Mucosa of stomach (tissue), 1 donor: Measurements from ENCODE around the gene SPDYE11.
"Not testable (repeated sequence)": the region's sequence is repeated elsewhere in the genome, so short reads cannot be mapped to it uniquely, and the experiment has no call there.

Experiments used
- H3K27me3 ChIP-seq: one replicate; pipeline ENCODE4 v1.7.0; 2013; ENCODE audit warnings: mild to moderate bottlenecking, low read length; ENCODE audit not compliant: control insufficient read depth, insufficient read depth
- H3K36me3 ChIP-seq: one replicate; pipeline ENCODE4 v1.7.0; 2013; ENCODE audit warnings: low read length; ENCODE audit not compliant: control insufficient read depth, insufficient read depth
- H3K4me1 ChIP-seq: one replicate; pipeline ENCODE4 v1.7.0; 2013; ENCODE audit warnings: mild to moderate bottlenecking, low read length; ENCODE audit not compliant: control insufficient read depth, insufficient read depth
- H3K4me3 ChIP-seq: one replicate; pipeline ENCODE4 v1.7.0; 2013; ENCODE audit warnings: low read length
- H3K9ac ChIP-seq: one replicate; pipeline ENCODE4 v1.7.0; 2013; ENCODE audit warnings: mild to moderate bottlenecking, low read length, moderate library complexity
- H3K9me3 ChIP-seq: one replicate; pipeline ENCODE4 v1.7.0; 2013; ENCODE audit warnings: mild to moderate bottlenecking, low read length, moderate library complexity; ENCODE audit not compliant: control insufficient read depth
- donor health status: Pancreatic carcinoma.

Gene SPDYE11

DNA sequence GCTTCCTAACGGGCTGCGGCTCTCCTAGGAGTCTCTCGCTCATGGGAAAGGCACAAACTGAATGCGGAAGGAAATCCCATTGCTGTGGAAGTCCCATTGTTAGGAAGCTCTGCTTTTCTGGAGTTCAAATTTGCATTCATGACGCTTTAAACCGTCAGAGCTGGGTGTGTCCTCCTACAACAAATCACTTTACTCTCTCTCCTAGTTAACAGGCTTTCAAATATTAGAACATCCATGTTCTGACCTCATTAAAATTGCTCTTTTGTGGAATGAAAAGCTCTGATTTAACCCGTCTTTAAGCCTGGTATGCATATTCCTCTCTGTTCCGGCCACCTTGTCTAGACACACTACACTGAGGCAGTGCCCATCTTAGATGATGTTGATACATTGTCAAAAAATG, at the start of gene SPDYE11:
Gene SPDYE11 (minus strand): TSS at position 101 of the 400 bp plus-strand sequence. CDS start 1,800 bp downstream, outside the sequence.
- H3K36me3 ChIP-seq, H3K27me3 ChIP-seq, H3K9ac ChIP-seq, H3K4me3 ChIP-seq, H3K4me1 ChIP-seq, H3K9me3 ChIP-seq: not testable (repeated sequence)

DNA sequence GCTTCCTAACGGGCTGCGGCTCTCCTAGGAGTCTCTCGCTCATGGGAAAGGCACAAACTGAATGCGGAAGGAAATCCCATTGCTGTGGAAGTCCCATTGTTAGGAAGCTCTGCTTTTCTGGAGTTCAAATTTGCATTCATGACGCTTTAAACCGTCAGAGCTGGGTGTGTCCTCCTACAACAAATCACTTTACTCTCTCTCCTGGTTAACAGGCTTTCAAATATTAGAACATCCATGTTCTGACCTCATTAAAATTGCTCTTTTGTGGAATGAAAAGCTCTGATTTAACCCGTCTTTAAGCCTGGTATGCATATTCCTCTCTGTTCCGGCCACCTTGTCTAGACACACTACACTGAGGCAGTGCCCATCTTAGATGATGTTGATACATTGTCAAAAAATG, 28.2 kb upstream of the SPDYE11 start, which contains the start of gene SPDYE9:
Gene SPDYE9 (minus strand): TSS at position 101 of the 400 bp plus-strand sequence. CDS start 1,800 bp downstream, outside the sequence.
- not testable (repeated sequence) for H3K4me3 ChIP-seq, H3K27me3 ChIP-seq, H3K36me3 ChIP-seq, H3K9me3 ChIP-seq, H3K9ac ChIP-seq, H3K4me1 ChIP-seq

GRCh38 chr7:73029666-73030065, 28.0 kb downstream of the SPDYE11 start, which contains the start of gene SPDYE8:
Gene SPDYE8, minus strand, starts transcription at chr7:73029766. Its CDS starts 1,800 bp downstream, at chr7:73027966.
- H3K9me3 ChIP-seq, H3K36me3 ChIP-seq, H3K9ac ChIP-seq, H3K4me3 ChIP-seq, H3K27me3 ChIP-seq, H3K4me1 ChIP-seq: not testable (repeated sequence)

- H3K4me1 ChIP-seq, H3K9me3 ChIP-seq, H3K27me3 ChIP-seq, H3K9ac ChIP-seq, H3K4me3 ChIP-seq, H3K36me3 ChIP-seq: not testable (repeated sequence)
These were observed 51.2 kb downstream of the SPDYE11 start for GRCh38 chr7:73006491-73006890.

DNA sequence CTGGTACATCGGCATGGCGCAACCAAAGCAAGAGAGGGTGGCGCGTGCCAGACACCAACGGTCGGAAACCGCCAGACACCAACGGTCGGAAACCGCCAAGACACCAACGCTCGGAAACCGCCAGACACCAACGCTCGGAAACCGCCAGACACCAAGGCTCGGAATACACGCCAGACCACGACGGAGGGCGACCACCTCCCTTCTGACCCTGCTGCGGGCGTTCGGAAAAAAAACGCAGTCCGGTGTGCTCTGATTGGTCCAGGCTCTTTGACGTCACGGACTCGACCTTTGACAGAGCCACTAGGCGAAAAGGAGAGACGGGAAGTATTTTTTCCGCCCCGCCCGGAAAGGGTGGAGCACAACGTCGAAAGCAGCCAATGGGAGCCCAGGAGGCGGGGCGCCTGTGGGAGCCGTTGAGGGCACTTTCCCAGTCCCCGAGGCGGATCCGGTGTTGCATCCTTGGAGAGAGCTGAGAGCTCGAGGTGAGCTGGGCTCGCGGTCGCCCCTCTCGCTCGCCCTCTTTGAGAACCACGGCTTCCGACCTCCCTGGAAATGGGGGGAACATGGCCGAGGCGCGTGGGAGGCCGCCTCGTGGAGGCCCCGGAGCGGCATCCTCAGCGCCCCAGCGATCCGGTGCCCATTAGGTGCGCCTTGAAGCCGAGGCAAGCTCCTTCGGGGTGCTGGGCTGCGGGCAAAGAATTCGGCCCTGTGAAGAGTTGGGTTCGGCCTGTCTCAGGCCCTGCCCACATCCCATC, 51.8 kb downstream of the SPDYE11 start:
- H3K4me1 ChIP-seq, H3K4me3 ChIP-seq, H3K36me3 ChIP-seq, H3K9me3 ChIP-seq, H3K27me3 ChIP-seq: not testable (repeated sequence)
- peak overlapping the region; percentile 43 for H3K9ac ChIP-seq

GRCh38 chr7:73005356-73005692, 52.4 kb downstream of the SPDYE11 start:
- H3K4me3 ChIP-seq, H3K4me1 ChIP-seq: not testable (repeated sequence)
- H3K9ac ChIP-seq: peak overlapping the region; percentile 39

DNA sequence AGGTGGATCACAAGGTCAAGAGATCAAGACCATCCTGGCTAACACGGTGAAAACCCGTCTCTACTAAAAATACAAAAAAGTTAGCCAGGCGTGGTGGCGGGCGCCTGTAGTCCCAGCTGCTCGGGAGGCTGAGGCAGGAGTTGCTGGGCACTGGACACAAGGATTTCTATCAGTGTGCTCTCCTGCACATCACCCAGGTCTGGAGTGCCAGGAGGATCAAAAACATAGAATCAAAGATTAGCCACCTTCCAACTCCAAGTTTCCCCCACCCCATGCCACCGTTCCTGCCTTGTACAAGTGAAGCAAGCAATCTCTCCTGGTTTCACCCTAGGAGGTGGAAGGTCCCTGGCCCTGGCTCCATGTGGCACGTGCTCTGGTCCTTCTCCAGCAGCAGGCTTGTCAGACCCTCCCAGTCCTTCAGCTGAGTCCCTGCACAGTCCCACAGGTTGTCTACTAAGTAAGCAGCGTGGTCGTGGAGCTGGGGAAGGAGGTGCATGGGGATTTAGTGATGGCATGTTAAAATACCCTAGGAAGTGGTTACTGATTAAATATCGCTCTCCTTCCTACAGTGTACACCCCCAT, 59.7 kb downstream of the SPDYE11 start:
- not testable (repeated sequence) for H3K36me3 ChIP-seq, H3K27me3 ChIP-seq

More at GRCh38 chr7:73005356-73005692, 52.4 kb downstream of the SPDYE11 start:
- H3K27me3 ChIP-seq, H3K9me3 ChIP-seq, H3K36me3 ChIP-seq: not testable (repeated sequence)

More for the DNA sequence above, 59.7 kb downstream of the SPDYE11 start:
- not testable (repeated sequence) for H3K4me1 ChIP-seq, H3K9ac ChIP-seq, H3K9me3 ChIP-seq, H3K4me3 ChIP-seq
